Rectal smooth muscle tissue (tissue), 1 donor: ENCODE data around the gene TGFB1I1.

Experiments used
- H3K27ac ChIP-seq: one replicate; pipeline ENCODE4 v1.7.0; 2013; ENCODE audit warnings: low read depth, low read length, inconsistent platforms
- H3K27me3 ChIP-seq: one replicate; pipeline ENCODE4 v1.7.0; 2013; ENCODE audit warnings: low read length; ENCODE audit not compliant: control insufficient read depth, insufficient read depth
- H3K36me3 ChIP-seq: one replicate; pipeline ENCODE4 v1.7.0; 2013; ENCODE audit warnings: low read length; ENCODE audit not compliant: control insufficient read depth, insufficient read depth
- H3K4me1 ChIP-seq: one replicate; pipeline ENCODE4 v1.7.0; 2013; ENCODE audit warnings: low read length; ENCODE audit not compliant: control insufficient read depth, insufficient read depth
- H3K4me3 ChIP-seq: one replicate; pipeline ENCODE4 v1.7.0; 2013; ENCODE audit warnings: low read length
- H3K9ac ChIP-seq: one replicate; pipeline ENCODE4 v1.7.0; 2013; ENCODE audit warnings: low read length

TGFB1I1 gene

DNA sequence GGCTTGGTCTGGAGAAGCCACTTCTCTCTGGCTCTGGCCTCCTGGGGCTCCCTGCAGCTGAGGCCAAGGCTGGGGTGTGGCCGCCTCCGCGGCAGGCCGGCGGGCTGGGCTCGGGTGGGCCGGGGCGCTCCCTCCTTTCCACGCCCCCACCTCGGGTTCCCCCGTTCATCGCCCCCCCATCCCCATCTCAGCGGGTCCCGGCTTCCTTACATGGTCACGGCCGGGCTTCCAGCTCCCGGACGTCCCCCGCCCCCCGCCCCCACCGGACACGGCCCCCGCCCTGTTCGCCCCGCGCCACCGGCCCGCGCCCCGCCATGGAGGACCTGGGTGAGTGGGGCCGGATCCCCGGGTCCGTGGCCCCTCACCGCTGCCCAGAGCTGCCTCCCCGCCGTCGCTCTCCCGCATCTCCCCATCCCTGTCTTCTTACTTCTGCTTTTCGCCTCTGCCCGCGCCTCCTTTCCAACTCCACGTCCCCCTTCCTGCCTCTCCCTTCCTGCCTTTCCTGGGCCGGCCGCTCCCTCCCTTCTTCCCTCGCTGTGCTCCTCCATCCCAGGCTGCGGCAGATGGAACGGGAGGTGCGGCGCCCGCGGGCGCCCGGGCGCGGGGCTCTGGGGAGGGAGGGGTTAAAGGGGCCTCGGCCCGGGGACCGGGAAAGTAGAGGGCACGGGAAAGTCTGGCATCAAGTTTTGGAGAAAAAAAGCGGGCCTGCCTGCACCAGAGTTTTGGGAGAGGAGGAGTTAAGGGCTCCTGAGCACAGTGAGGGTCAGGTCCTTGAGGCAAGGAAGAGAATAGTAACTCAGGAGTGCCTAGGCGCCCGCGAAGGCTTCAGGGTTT lies at the start of gene TGFB1I1:
Gene TGFB1I1, plus strand, starts transcription at position 278 of the 834 bp plus-strand sequence. Its CDS starts 37 bp downstream, at position 315.
- peak within 1 kb of the TSS; percentile 96 for H3K9ac ChIP-seq

DNA sequence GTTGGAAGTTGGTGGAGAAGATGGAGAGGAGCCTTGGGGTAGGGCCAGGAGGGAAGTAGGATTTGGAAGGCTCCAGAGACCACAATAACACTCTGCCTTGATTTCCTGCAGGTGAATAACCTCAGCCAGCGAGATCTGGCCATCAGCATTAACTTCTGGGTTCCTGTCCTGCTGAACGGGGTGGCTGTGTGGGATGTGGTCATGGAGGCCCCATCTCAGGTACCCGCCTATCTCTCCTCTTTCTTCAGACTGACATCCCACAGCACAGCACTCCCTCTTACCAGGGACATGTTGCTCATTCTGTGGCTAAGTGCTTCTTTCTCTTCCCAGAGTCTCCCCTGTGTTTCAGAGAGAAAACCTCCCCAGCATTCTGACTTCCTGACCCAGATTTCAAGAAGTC lies 48.7 kb upstream of the TGFB1I1 start:
- no peaks in the 10 kb centered on the region for H3K27me3 ChIP-seq
- no peak overlapping the region for H3K27ac ChIP-seq
- H3K9ac ChIP-seq = no peak overlapping the region
- peaks cover 2% of the 10 kb centered on the region for H3K4me1 ChIP-seq
- no peak overlapping the region for H3K4me3 ChIP-seq
- H3K36me3 ChIP-seq = no peaks in the 10 kb centered on the region

More for the DNA sequence above, at the start of gene TGFB1I1:
- peak within 1 kb of the TSS; percentile 98 for H3K27ac ChIP-seq
- peak within 1 kb of the TSS; percentile 85 for H3K4me3 ChIP-seq
- H3K27me3 ChIP-seq = no peaks in the 10 kb centered on the region
- H3K36me3 ChIP-seq = peaks cover 13% of the 10 kb centered on the region
- peaks cover 28% of the 10 kb centered on the region for H3K4me1 ChIP-seq

DNA sequence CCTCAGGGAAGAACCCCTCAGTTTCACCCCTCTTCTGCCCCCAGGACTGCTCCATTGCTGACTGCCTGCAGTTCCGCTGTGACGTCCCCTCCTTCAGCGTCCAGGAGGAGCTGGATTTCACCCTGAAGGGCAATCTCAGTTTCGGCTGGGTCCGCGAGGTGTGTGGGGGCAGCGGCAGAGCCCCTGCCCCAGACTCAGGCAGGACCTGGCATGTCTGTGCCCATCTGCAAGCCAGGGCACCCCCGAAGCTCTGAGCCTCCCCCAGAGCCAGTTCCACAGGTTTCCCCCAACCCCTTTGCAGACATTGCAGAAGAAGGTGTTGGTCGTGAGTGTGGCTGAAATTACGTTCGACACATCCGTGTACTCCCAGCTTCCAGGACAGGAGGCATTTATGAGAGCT lies 48.2 kb upstream of the TGFB1I1 start:
- Histone ChIP-seq H3K36me3 (no peaks in the 10 kb centered on the region), H3K9ac (no peak overlapping the region)

DNA sequence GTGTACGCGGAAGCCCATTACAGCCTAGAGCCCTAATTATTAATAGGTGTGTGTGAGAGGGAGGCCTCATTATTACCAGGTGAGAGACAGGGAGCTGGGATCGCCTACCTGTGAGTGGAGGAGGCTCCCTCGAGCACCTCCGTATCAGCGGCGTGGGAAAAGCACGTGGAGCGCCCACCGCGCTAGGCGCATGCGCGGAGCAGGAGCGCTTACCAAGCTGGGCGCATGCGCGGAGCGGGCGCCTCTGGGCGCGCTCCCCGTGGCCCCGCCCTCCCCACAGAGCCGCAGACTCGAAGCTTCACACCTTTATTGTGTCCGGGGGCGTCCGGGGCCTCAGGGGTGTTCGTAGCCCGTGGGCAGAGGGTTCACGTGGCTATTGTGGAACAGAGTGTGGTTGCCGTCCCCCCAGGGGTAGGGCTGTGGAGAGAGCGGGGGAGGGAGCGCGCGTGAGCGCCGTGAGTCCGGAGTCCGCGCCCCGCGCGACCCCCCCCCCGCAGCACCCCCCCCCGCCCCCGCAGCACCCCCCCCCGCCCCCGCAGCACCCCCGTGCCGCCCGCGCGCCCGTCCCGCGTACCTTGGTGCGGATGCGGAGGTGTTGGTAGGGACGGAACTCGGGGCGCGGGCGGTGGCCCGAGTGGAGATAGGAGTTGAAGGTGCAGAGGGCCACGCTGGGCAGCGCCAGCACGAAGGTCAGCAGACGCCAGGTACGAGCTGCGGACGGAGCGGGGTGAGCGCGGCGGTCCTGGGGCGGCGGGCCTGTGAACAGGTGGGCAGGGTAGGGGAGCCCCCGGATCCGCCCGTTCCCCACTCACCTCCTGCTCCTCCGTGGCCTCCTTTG lies 44.3 kb upstream of the TGFB1I1 start:
- Histone ChIP-seq H3K27me3 (no peaks in the 10 kb centered on the region), H3K4me3 (peak overlapping the region; percentile 43), H3K4me1 (peaks cover 2% of the 10 kb centered on the region), H3K9ac (no peak overlapping the region), H3K36me3 (no peaks in the 10 kb centered on the region), H3K27ac (no peak overlapping the region)

More for the DNA sequence above, 48.2 kb upstream of the TGFB1I1 start:
- no peaks in the 10 kb centered on the region for H3K27me3 ChIP-seq
- H3K4me1 ChIP-seq = peaks cover 2% of the 10 kb centered on the region
- H3K27ac ChIP-seq = no peak overlapping the region
- no peak overlapping the region for H3K4me3 ChIP-seq

DNA sequence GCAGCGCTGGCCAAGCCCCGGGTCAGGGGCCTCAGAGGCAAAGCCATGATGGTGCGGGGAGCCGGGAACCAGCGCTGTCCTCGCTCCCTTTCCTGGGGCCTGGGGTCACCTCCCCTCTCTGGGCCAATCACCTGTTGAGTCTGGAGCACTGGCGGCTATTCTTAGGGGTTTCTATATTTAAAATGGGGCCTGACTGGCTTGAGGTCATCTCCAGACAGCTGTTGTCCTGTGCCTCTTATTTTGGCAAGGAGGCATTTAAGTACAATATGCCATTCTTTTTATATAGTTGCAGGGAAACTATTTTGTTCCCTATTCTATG lies 43.7 kb upstream of the TGFB1I1 start, which contains the start of gene COX6A2:
Gene COX6A2, minus strand, starts transcription at position 82 of the 319 bp plus-strand sequence. Its CDS starts 35 bp downstream, at position 47.
- peak within 1 kb of the TSS; percentile 43 for H3K4me3 ChIP-seq
- H3K4me1 ChIP-seq = peaks cover 2% of the 10 kb centered on the region
- no peak within 1 kb of the TSS for H3K9ac ChIP-seq

DNA sequence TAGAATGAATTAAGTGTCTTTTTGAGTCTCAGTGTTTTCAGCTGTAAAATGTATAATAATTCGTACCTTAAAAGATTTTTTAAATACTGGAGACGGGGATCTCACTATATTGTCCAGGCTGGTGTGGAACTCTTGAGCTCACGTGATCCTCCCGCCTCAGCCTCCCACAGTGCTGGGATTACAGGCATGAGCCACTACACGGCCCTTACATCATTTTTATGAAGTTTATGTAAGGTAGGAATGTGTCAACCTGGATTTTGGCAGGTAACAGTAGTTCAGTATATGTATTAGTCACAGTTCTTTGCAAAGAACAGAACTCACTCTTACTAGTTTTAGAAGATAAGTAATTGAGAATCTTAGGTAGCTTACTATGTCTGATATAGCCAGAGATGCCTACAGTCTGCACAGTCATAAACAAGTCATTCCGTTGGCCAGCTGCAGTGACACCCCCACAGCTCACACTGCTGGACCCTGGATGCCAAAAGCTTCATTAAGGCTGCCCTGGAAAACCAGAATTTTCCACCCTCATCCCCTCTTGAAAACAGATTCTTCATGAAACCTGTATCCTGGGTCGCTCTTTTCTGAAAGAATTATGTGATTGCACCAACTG lies 43.2 kb upstream of the TGFB1I1 start:
- Histone ChIP-seq H3K9ac (no peak overlapping the region), H3K27ac (no peak overlapping the region), H3K36me3 (no peaks in the 10 kb centered on the region), H3K4me3 (no peak overlapping the region), H3K4me1 (peaks cover 2% of the 10 kb centered on the region), H3K27me3 (no peaks in the 10 kb centered on the region)

More for the DNA sequence above, 43.7 kb upstream of the TGFB1I1 start, which contains the start of gene COX6A2:
- Histone ChIP-seq H3K36me3 (no peaks in the 10 kb centered on the region), H3K27ac (no peak within 1 kb of the TSS), H3K27me3 (no peaks in the 10 kb centered on the region)

DNA sequence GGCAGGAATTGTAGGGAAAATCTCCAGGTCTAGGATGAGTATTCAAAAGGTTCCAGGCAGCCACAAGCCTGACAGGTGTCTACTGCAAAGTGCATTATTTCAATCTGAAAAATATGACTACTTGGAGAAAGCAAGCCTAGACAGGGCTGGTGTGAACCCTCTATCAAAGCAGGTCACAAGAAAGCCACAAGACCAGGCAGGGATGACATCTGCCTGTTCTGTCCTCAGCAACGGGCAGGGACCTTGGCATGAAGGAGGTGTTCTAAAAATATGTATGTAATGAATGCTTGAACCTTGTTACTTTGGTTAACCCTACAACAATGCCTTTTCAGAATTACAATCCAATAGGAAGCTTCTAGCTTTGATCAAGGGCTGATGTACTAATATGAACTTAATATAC lies 42.6 kb upstream of the TGFB1I1 start:
- Histone ChIP-seq H3K4me3 (no peak overlapping the region), H3K27ac (no peak overlapping the region), H3K27me3 (no peaks in the 10 kb centered on the region), H3K9ac (no peak overlapping the region), H3K36me3 (no peaks in the 10 kb centered on the region), H3K4me1 (peaks cover 2% of the 10 kb centered on the region)

DNA sequence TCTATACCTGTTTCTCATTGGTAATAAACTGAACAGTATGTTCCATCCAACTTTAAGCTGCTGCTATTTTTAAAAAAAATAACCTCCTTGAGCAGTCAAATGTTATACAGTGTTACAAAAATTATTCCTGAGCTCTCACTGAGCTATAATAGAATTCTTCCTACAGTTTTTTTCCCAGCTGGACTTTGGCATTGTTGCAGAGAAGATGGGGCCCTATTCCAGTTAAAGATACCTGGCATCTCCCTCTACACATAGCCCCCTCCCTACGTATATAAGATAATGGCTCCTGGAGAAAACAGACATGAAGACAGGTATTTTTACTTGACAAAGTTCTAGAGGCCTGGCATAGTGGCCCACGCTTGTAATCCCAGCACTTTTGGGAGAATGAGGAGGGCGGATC lies 42.2 kb upstream of the TGFB1I1 start:
- H3K27ac ChIP-seq = no peak overlapping the region
- H3K4me1 ChIP-seq = peaks cover 2% of the 10 kb centered on the region
- no peak overlapping the region for H3K9ac ChIP-seq
- H3K27me3 ChIP-seq = no peaks in the 10 kb centered on the region
- H3K36me3 ChIP-seq = no peaks in the 10 kb centered on the region
- H3K4me3 ChIP-seq = no peak overlapping the region

DNA sequence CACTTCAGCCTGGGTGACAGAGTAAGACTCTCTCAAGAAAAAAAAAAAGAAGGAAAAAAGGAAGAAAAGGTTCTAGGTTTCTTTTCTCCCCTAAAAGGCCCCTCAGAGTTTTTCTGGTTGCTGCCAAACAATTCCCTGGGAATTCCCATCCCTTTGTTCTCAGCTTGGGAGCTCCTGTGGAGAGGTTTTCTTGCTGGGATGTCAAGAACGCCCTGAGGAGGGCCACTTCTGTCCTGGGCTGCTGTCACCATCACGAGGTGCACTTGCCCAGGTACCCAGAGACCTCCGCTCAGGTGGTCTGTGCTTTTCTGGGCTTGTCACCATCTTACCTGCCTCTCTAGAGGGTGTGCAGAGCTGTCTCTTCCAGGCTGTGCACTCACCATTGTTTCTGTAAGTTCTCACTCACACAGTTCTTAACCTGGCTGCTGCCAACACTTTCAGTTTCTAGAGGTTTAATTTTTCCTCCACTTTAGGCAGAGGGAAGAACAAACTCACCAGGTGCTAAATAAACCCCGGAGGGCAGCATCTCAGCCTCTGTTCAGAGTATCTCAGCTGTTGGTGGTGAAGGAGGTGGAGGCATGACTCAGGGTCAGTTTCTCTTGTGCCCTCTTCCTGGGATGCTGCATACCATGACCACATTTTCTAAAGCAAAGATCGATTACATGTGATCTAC lies 41.4 kb upstream of the TGFB1I1 start:
- Histone ChIP-seq H3K27ac (no peak overlapping the region), H3K4me3 (no peak overlapping the region), H3K4me1 (peaks cover 2% of the 10 kb centered on the region), H3K9ac (no peak overlapping the region), H3K36me3 (no peaks in the 10 kb centered on the region), H3K27me3 (no peaks in the 10 kb centered on the region)

DNA sequence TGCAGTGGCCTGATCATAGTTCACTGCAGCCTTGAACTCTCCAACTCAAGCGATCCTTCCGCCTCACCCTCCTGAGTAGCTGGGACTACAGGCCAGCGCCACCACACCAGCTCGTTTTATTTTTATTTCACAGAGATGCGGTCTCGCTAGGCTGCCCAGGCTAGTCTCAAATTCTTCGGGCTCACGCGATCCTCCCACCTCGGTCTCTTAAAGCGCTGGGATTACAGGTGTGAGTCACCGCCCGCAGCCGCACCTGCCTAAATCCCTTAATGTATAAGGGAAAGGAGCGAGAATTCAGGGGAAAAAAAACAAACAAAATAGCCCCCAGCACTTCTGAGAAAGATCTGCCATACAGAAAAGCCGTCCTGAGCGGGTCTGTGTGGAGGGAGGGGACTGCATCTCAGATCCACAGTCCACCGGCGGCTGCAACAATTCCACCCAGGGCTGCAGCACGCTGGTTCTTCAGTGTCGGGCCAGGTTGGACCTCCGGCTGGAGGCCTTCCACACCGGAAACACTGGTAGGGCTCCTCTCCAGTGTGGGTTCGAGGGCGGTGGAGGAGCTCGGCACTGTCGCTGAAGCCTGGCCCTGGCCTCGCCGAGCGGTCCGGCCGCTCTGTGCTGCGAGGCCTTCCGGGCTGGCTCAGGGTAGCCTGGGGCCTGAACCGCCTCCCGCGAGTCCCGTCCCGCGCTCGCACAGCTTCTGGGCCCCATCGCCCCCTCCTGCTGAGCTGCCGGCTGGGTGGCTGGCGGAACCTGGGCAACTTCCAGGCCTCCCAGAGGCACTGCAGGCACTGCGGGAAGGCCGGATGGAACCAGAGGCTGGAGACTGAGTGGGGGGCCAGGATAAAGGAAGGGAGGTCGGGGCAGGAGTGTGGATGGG lies 36.4 kb upstream of the TGFB1I1 start:
- Histone ChIP-seq H3K36me3 (no peaks in the 10 kb centered on the region), H3K4me1 (no peaks in the 10 kb centered on the region), H3K9ac (no peak overlapping the region), H3K27me3 (no peaks in the 10 kb centered on the region), H3K27ac (no peak overlapping the region), H3K4me3 (no peak overlapping the region)

DNA sequence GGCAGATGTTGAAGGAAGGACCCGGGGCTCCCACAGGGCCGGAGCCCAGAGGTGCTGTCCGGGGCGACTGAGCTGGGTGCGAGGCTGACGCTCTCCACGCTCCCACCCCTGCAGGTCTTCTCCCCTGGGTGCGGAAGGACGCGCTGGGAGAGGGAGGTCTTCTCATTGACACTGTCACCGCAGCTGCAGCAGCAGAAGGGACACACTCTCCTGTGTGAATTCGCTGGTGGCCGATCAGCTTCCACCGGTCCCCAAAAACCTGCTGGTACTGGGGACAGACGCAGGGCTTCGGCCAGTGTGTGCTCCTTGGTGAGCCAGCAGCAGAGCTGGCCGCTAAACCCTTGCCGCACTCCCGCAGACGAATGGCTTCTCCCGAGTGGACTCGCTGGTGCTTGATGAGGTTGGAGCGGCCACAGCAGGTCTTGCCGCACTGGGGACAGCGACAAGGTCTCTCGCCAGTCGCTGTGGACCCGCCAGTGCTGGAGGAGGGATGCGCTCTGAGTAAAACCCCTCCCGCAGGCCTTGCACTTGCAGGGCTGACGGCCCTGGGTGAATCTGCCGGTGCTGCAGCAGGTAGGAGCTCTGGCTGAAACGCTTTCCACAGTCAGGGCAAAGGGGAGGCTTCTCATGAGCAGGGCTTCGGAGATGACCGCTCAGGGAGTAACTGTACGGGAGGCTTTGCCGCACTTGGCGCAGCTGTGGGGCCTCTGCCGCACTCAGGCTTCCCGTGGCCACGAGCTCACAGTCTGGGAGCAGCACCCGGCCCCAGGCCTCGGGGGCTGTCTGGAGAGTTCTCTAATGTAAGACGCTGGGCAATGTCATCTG lies 35.5 kb upstream of the TGFB1I1 start:
- H3K27ac ChIP-seq = no peak overlapping the region
- no peaks in the 10 kb centered on the region for H3K4me1 ChIP-seq
- H3K36me3 ChIP-seq = no peaks in the 10 kb centered on the region
- H3K27me3 ChIP-seq = no peaks in the 10 kb centered on the region
- no peak overlapping the region for H3K9ac ChIP-seq
- no peak overlapping the region for H3K4me3 ChIP-seq
